Pulmonary artery endothelial cell (primary cell): ENCODE measurements around the gene ANKRD33B. TPM values are rescaled to one million over a fixed set of nuclear protein-coding genes. Genes with fewer than 3 reads are reported as not detected.

Experiments
- DNase-seq: peaks from one replicate; pipeline ENCODE4 v3.0.0-alpha.2; 2011; ENCODE audit warnings: low read depth, low spot score
- total RNA-seq: library from RNA; depleted of rRNA; stranded (reverse); fragments of >200 nt; gene quantifications from 2 replicates; pipeline ENCODE4 v1.2.3, GENCODE V29; 2014

ANKRD33B gene
- total RNA-seq, 1 donor from 2014 or later = 6.6 TPM

- DNase-seq = no peak
Measured at GRCh38 chr5:10690460-10691440, 126.9 kb downstream of the ANKRD33B start.

- DNase-seq = no peak
Measured at GRCh38 chr5:10691826-10692785, 128.2 kb downstream of the ANKRD33B start.

- DNase-seq = no peak
Measured at GRCh38 chr5:10695055-10695649, 131.3 kb downstream of the ANKRD33B start.

GRCh38 chr5:10695759-10696543 is 132.1 kb downstream of the ANKRD33B start:
- DNase-seq = no peak

- DNase-seq = no peak
Measured at GRCh38 chr5:10699281-10699874, 135.5 kb downstream of the ANKRD33B start.

GRCh38 chr5:10699987-10700386 is 136.1 kb downstream of the ANKRD33B start:
- no peak for DNase-seq

GRCh38 chr5:10700516-10700915 is 136.6 kb downstream of the ANKRD33B start:
- DNase-seq = no peak

- DNase-seq = no peak
Measured at GRCh38 chr5:10701567-10702039, 137.7 kb downstream of the ANKRD33B start.

GRCh38 chr5:10702040-10702629 is 138.3 kb downstream of the ANKRD33B start:
- DNase-seq = no peak

- DNase-seq = no peak
Measured at GRCh38 chr5:10702911-10703491, 139.1 kb downstream of the ANKRD33B start.

GRCh38 chr5:10703676-10704075 is 139.8 kb downstream of the ANKRD33B start:
- no peak for DNase-seq

GRCh38 chr5:10704949-10705621 is 141.2 kb downstream of the ANKRD33B start:
- DNase-seq = no peak

- no peak for DNase-seq
Measured at GRCh38 chr5:10705747-10706146, 141.9 kb downstream of the ANKRD33B start.

GRCh38 chr5:10706326-10706725 is 142.5 kb downstream of the ANKRD33B start:
- no peak for DNase-seq

Other genes starting within 250 kb of the ANKRD33B start
- 43.9 and 53.1 TPM in 2 replicates for gene MARCHF6, start 210.4 kb upstream of the ANKRD33B start, total RNA-seq
- 0.42 and 0.59 TPM in 2 replicates for gene ROPN1L, start 122.2 kb upstream of the ANKRD33B start, total RNA-seq
- gene DAP, start 197.2 kb downstream of the ANKRD33B start, total RNA-seq = 36.5 and 41.1 TPM in 2 replicates